ENCODE data around the gene TENM3.

The TENM3 gene

DNA sequence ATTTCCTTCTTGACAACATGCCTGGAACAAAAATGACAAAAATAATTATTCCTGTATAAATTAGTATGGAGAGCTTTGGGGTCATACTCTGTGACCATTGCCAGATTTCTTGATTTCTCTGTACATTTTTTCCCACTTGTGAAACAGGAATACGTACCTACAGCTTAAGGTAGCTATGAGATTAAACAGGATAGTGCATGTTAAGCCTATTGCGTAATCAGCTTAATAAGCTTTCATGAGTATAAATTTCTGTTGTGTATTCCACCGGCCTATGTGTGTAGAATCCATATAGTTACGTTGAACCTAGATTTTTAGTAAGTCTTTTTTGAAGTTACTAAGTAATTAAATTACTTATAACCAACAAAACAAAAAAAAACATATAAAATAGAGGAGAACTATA is 339.0 kb downstream of the TENM3 start:
- H3K4me3 ChIP-seq (ENCODE audit: low read depth, low read length), result no peak overlapping the region
- no peak overlapping the region for H3K27ac ChIP-seq (ENCODE audit: low read depth, low read length)
- H3K4me1 ChIP-seq (ENCODE audit: control insufficient read depth, insufficient read depth, low read length), result peaks cover 17% of the 10 kb centered on the region
- no peaks in the 10 kb centered on the region for H3K36me3 ChIP-seq (ENCODE audit: control insufficient read depth, insufficient read depth, low read length)
- no peak overlapping the region for H3K9ac ChIP-seq (ENCODE audit: low read depth, low read length)
- H3K9me3 ChIP-seq (ENCODE audit: control insufficient read depth, insufficient read depth, low read length), result no peaks in the 10 kb centered on the region
- H3K27me3 ChIP-seq (ENCODE audit: control insufficient read depth, insufficient read depth, low read length), result no peaks in the 10 kb centered on the region

DNA sequence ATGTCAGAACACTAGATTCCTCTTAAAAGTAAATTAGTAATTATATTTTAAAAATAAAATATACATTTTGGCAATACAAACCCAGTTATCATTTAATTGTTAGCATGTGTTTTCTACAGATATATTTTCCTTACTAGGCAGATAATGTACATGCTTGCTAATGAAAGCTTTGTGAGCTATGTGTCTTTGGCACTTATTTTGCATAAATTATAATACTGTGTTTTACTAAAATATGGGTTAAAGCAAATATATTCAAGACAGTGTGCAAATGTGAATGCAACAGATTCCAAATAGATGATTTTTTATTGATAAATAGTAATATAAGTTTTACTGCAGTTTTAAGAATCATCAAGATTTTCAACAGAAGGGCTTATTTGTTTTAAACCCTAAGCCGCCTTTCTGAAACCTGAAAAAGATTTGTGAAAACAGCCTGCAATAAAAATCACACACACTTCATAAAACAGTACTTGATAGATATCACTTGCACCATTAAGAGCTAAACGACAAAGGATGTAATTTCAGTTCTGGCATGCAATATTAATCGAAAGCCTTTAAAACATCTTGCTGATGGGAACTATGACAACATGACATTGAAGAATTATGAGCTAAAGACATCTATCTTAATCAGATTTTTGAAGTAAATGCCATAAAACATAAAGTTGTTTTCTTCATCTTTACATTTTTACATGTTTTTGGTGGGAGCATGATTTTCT is 340.7 kb downstream of the TENM3 start:
- H3K9me3 ChIP-seq (ENCODE audit: control insufficient read depth, insufficient read depth, low read length), result peaks cover 2% of the 10 kb centered on the region
- H3K36me3 ChIP-seq (ENCODE audit: control insufficient read depth, insufficient read depth, low read length), result 0 out of 2 replicates have a peak, but pooled peaks cover 2% of the 10 kb centered on the region
- no peak overlapping the region for H3K27ac ChIP-seq (ENCODE audit: low read depth, low read length)
- H3K4me1 ChIP-seq (ENCODE audit: control insufficient read depth, insufficient read depth, low read length), result peaks cover 10% of the 10 kb centered on the region
- no peak overlapping the region for H3K4me3 ChIP-seq (ENCODE audit: low read depth, low read length)
- no peaks in the 10 kb centered on the region for H3K27me3 ChIP-seq (ENCODE audit: control insufficient read depth, insufficient read depth, low read length)
- H3K9ac ChIP-seq (ENCODE audit: low read depth, low read length), result no peak overlapping the region

DNA sequence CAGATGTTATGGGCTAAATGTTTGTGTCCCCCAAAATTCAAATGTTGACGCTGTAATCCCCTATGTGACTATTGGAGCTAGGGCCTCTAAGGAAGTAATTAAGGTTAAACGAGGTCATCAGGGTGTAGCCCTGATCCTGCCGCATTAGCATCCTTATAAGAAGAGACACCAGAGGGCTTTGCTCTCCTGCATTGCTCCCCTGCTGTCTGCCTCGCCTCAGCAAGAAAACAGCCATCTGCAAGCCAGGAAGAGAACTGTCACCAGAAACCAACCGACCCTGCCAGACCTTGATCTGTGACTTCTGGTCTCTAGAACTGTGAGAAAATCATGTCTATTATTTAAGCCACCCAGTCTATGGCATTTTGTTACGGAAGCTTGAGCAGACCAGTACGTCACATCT is 342.1 kb downstream of the TENM3 start:
- no peaks in the 10 kb centered on the region for H3K27me3 ChIP-seq (ENCODE audit: control insufficient read depth, insufficient read depth, low read length)
- H3K9me3 ChIP-seq (ENCODE audit: control insufficient read depth, insufficient read depth, low read length), result peaks cover 6% of the 10 kb centered on the region
- no peak overlapping the region for H3K4me3 ChIP-seq (ENCODE audit: low read depth, low read length)
- peaks cover 10% of the 10 kb centered on the region for H3K4me1 ChIP-seq (ENCODE audit: control insufficient read depth, insufficient read depth, low read length)
- 0 out of 2 replicates have a peak, but pooled peaks cover 3% of the 10 kb centered on the region for H3K36me3 ChIP-seq (ENCODE audit: control insufficient read depth, insufficient read depth, low read length)
- peak overlapping the region; percentile 5 for H3K27ac ChIP-seq (ENCODE audit: low read depth, low read length)
- H3K9ac ChIP-seq (ENCODE audit: low read depth, low read length), result no peak overlapping the region

DNA sequence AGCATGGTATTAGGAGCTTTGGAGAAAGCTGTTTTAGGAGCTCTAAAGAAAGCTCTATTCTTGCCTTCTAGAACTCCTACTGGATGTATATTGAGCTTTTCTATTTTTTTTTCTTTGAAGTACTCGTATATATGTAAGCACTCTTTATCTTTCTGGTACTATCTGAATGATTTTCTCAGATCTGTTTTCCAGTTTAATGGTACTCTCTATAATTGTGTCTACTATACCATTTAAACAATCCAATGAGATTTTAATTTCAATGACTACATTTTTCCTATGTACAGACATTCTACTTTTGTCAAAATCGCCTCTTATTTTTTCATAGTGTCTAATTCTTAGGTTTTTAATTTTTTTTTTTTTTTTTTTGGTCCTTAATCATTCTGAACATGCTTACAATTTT is 345.9 kb downstream of the TENM3 start:
- H3K4me3 ChIP-seq (ENCODE audit: low read depth, low read length), result no peak overlapping the region
- no peak overlapping the region for H3K27ac ChIP-seq (ENCODE audit: low read depth, low read length)
- H3K9me3 ChIP-seq (ENCODE audit: control insufficient read depth, insufficient read depth, low read length), result peaks cover 6% of the 10 kb centered on the region
- H3K36me3 ChIP-seq (ENCODE audit: control insufficient read depth, insufficient read depth, low read length), result 0 out of 2 replicates have a peak, but pooled peaks cover 3% of the 10 kb centered on the region
- peaks cover 19% of the 10 kb centered on the region for H3K4me1 ChIP-seq (ENCODE audit: control insufficient read depth, insufficient read depth, low read length)
- no peaks in the 10 kb centered on the region for H3K27me3 ChIP-seq (ENCODE audit: control insufficient read depth, insufficient read depth, low read length)
- no peak overlapping the region for H3K9ac ChIP-seq (ENCODE audit: low read depth, low read length)

DNA sequence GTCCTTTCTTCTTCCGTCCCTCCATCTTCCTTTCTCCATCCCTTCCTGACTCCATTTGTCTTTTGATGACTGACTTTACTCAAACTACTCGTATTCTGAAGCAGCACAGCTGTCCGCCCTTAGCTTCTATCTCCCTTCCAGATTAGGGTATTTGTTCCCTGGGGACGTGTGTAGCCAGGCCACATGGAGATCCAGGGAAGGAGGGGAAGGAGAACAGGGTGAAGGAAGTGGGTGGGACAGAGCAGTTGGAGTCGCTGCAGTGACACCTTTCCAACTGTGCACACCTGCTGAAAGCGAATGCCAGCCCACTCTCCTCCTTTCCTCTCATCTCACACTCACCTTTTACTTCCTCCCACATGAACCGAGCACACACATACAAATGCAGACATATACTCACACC is 350.2 kb downstream of the TENM3 start:
- H3K36me3 ChIP-seq (ENCODE audit: control insufficient read depth, insufficient read depth, low read length), result 0 out of 2 replicates have a peak, but pooled peaks cover 3% of the 10 kb centered on the region
- H3K27ac ChIP-seq (ENCODE audit: low read depth, low read length), result no peak overlapping the region
- no peaks in the 10 kb centered on the region for H3K27me3 ChIP-seq (ENCODE audit: control insufficient read depth, insufficient read depth, low read length)
- peaks cover 6% of the 10 kb centered on the region for H3K9me3 ChIP-seq (ENCODE audit: control insufficient read depth, insufficient read depth, low read length)
- H3K9ac ChIP-seq (ENCODE audit: low read depth, low read length), result peak overlapping the region; percentile 19; the same call in 1 of the 2 replicates
- no peak overlapping the region for H3K4me3 ChIP-seq (ENCODE audit: low read depth, low read length)
- H3K4me1 ChIP-seq (ENCODE audit: control insufficient read depth, insufficient read depth, low read length), result peaks cover 18% of the 10 kb centered on the region

DNA sequence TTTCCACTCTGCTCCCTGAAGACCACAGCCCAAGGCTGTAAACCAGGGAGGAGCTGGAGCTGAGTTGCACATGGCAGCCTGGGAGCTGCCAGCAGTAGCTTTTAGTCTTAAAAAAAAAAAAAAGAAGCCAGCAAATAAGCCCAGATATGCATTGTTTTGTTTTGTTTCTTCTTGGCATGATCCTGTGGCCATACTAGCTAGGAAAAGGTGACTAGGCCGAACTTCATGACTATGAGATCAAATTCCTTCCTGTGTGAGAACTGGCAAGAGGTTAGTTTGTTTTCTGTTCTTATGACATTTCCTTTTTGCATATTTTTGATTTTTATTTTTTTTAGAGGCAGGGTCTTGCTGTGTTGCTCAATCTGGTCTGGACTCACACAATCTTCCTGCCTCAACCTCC is 350.7 kb downstream of the TENM3 start:
- Histone ChIP-seq H3K4me3 (ENCODE audit: low read depth, low read length) (no peak overlapping the region), H3K27me3 (ENCODE audit: control insufficient read depth, insufficient read depth, low read length) (no peaks in the 10 kb centered on the region)

DNA sequence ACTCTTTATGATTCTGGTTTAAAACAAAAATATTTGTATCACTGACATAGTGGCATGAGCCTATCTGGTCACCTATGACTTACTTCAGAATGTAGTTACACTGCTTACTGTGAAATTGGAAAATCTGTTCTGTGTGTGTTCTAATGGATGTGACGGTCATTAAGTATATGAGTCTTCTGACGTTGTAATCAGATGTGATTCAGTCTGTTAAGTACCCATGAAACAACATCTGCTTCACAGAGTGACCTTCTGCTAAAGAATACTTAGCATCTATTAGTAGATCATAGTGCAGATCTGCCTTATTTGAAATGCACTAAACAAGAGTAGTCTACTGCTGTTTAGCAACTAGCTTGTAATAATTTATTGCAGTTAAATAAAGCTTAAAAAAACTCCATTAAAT is 356.9 kb downstream of the TENM3 start:
- Histone ChIP-seq H3K27ac (ENCODE audit: low read depth, low read length) (no peak overlapping the region), H3K36me3 (ENCODE audit: control insufficient read depth, insufficient read depth, low read length) (peaks cover 16% of the 10 kb centered on the region), H3K4me3 (ENCODE audit: low read depth, low read length) (no peak overlapping the region), H3K9ac (ENCODE audit: low read depth, low read length) (no peak overlapping the region), H3K27me3 (ENCODE audit: control insufficient read depth, insufficient read depth, low read length) (no peaks in the 10 kb centered on the region), H3K9me3 (ENCODE audit: control insufficient read depth, insufficient read depth, low read length) (no peaks in the 10 kb centered on the region), H3K4me1 (ENCODE audit: control insufficient read depth, insufficient read depth, low read length) (peaks cover 4% of the 10 kb centered on the region; the same call in 1 of the 2 replicates)

More for the DNA sequence above, 350.7 kb downstream of the TENM3 start:
- 0 out of 2 replicates have a peak overlapping the region, but pooled peaks have one; percentile 19 for H3K9ac ChIP-seq (ENCODE audit: low read depth, low read length)
- H3K27ac ChIP-seq (ENCODE audit: low read depth, low read length), result peak overlapping the region; percentile 43
- H3K4me1 ChIP-seq (ENCODE audit: control insufficient read depth, insufficient read depth, low read length), result peaks cover 18% of the 10 kb centered on the region
- H3K36me3 ChIP-seq (ENCODE audit: control insufficient read depth, insufficient read depth, low read length), result 0 out of 2 replicates have a peak, but pooled peaks cover under 1% of the 10 kb centered on the region
- peaks cover 3% of the 10 kb centered on the region for H3K9me3 ChIP-seq (ENCODE audit: control insufficient read depth, insufficient read depth, low read length)

DNA sequence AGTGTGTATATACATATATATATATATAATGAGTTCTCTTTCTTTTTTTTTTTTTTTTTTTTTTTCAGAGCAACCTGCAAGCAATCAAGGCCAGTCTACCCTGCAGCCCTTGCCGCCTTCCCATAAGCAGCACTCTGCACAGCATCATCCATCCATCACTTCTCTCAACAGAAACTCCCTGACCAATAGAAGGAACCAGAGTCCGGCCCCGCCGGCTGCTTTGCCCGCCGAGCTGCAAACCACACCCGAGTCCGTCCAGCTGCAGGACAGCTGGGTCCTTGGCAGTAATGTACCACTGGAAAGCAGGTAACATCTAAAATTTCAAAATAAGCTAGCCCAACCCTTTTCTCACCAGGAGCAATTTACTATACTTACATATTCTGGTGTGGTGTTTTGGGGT is 357.7 kb downstream of the TENM3 start:
- H3K4me1 ChIP-seq (ENCODE audit: control insufficient read depth, insufficient read depth, low read length), result peaks cover 4% of the 10 kb centered on the region; the same call in 1 of the 2 replicates
- peaks cover 16% of the 10 kb centered on the region for H3K36me3 ChIP-seq (ENCODE audit: control insufficient read depth, insufficient read depth, low read length)
- H3K4me3 ChIP-seq (ENCODE audit: low read depth, low read length), result no peak overlapping the region
- H3K9me3 ChIP-seq (ENCODE audit: control insufficient read depth, insufficient read depth, low read length), result no peaks in the 10 kb centered on the region
- no peaks in the 10 kb centered on the region for H3K27me3 ChIP-seq (ENCODE audit: control insufficient read depth, insufficient read depth, low read length)
- no peak overlapping the region for H3K9ac ChIP-seq (ENCODE audit: low read depth, low read length)
- H3K27ac ChIP-seq (ENCODE audit: low read depth, low read length), result no peak overlapping the region

DNA sequence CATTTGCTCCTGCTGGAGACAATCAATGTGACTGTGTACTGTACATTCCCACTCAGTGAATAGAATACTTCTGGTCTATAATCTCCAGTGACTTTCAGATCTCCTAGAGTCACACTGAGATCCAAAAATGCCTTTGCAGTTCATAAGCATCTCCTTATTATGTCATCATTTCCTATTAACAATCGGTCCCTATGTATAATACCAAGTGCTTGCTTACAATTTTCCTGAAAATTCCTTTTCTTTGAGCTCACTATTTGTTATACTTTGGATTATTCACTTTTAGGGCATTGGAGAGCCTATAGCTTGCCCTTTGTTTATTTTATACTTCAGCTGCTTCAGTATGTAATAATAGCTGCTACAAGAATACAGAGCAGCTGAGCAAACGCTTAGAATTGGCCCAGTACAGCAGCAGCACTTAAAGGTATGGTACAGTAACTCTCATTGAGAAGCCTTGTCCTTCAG is 361.0 kb downstream of the TENM3 start:
- H3K4me3 ChIP-seq (ENCODE audit: low read depth, low read length), result no peak overlapping the region
- no peak overlapping the region for H3K27ac ChIP-seq (ENCODE audit: low read depth, low read length)
- H3K27me3 ChIP-seq (ENCODE audit: control insufficient read depth, insufficient read depth, low read length), result no peaks in the 10 kb centered on the region

DNA sequence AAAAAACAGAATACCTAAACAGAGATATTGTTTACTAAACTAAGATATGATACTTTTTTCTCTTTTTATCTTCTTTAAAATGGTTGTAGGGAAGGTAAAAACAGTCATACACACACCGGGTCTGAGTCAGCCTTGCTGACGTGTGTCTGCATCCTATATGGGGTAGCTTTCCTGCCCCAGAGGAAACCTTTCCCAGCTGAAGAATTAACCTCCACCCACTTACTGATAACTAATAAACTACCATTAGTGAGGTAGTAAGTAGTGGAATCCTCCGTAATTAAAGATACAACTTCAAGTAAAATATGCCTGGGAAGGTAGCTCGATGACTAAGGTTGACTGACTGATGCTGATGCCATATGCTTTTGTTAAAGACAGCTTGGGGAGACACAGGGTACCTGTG is 361.8 kb downstream of the TENM3 start:
- H3K9me3 ChIP-seq (ENCODE audit: control insufficient read depth, insufficient read depth, low read length), result no peaks in the 10 kb centered on the region
- no peak overlapping the region for H3K27ac ChIP-seq (ENCODE audit: low read depth, low read length)
- H3K9ac ChIP-seq (ENCODE audit: low read depth, low read length), result no peak overlapping the region

More for the DNA sequence above, 361.0 kb downstream of the TENM3 start:
- peaks cover 20% of the 10 kb centered on the region for H3K36me3 ChIP-seq (ENCODE audit: control insufficient read depth, insufficient read depth, low read length)
- no peaks in the 10 kb centered on the region for H3K4me1 ChIP-seq (ENCODE audit: control insufficient read depth, insufficient read depth, low read length)
- no peaks in the 10 kb centered on the region for H3K9me3 ChIP-seq (ENCODE audit: control insufficient read depth, insufficient read depth, low read length)
- H3K9ac ChIP-seq (ENCODE audit: low read depth, low read length), result no peak overlapping the region

DNA sequence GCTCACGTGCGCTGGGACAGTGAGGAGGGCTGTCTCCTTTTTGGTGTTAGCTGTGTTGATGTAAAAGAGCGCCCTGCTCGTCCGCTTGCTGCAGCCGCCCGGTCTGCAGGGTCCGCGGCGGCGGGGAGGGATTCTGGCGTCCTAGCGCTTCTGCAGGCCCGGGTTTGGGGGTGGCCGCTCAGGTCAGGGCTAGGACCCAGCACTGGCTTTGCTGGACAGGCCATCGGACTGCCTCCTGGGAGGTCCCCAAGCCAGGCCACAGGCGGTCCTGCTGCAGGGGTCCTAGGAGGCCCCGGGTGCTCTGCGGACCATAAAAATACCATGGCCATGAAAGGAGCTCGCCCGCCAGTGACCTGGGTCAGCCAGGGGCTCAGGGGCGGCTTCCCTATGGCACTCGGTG is 365.3 kb downstream of the TENM3 start:
- Histone ChIP-seq H3K36me3 (ENCODE audit: control insufficient read depth, insufficient read depth, low read length) (peaks cover 4% of the 10 kb centered on the region), H3K9me3 (ENCODE audit: control insufficient read depth, insufficient read depth, low read length) (no peaks in the 10 kb centered on the region), H3K9ac (ENCODE audit: low read depth, low read length) (no peak overlapping the region), H3K4me1 (ENCODE audit: control insufficient read depth, insufficient read depth, low read length) (no peaks in the 10 kb centered on the region; the same call in 1 of the 2 replicates), H3K27ac (ENCODE audit: low read depth, low read length) (no peak overlapping the region), H3K27me3 (ENCODE audit: control insufficient read depth, insufficient read depth, low read length) (no peaks in the 10 kb centered on the region), H3K4me3 (ENCODE audit: low read depth, low read length) (no peak overlapping the region)

More for the DNA sequence above, 361.8 kb downstream of the TENM3 start:
- Histone ChIP-seq H3K27me3 (ENCODE audit: control insufficient read depth, insufficient read depth, low read length) (no peaks in the 10 kb centered on the region), H3K4me3 (ENCODE audit: low read depth, low read length) (no peak overlapping the region), H3K36me3 (ENCODE audit: control insufficient read depth, insufficient read depth, low read length) (peaks cover 20% of the 10 kb centered on the region), H3K4me1 (ENCODE audit: control insufficient read depth, insufficient read depth, low read length) (no peaks in the 10 kb centered on the region)
